Measurements from ENCODE around the gene OTUB2.

The OTUB2 gene

GRCh38 chr14:94026173-94026888 is at the start of gene OTUB2:
OTUB2 (plus strand) TSS chr14:94026340; CDS start chr14:94026538, 198 bp downstream.
- peak; percentile 95 to 96 for DNase-seq

- DNase-seq, result no peak
Measured at GRCh38 chr14:93976477-93977057, 49.6 kb upstream of the OTUB2 start, which contains the start of gene ASB2. ASB2 (minus strand) TSS chr14:93976570; CDS start chr14:93964539, 12,031 bp downstream.

GRCh38 chr14:93977171-93977570 is 49.0 kb upstream of the OTUB2 start:
- DNase-seq, result no peak

GRCh38 chr14:93977790-93978581 is 48.2 kb upstream of the OTUB2 start:
- peak; percentile 58 to 67 for DNase-seq

- no peak for DNase-seq
Measured at GRCh38 chr14:93978735-93979134, 47.4 kb upstream of the OTUB2 start.

- no peak for DNase-seq
Measured at GRCh38 chr14:93980456-93981201, 45.5 kb upstream of the OTUB2 start.

GRCh38 chr14:93981316-93982229 is 44.6 kb upstream of the OTUB2 start:
- DNase-seq, result no peak

- DNase-seq, result no peak
Measured at GRCh38 chr14:93982230-93983007, 43.7 kb upstream of the OTUB2 start.

GRCh38 chr14:93984070-93984469 is 42.1 kb upstream of the OTUB2 start:
- DNase-seq, result no peak

- DNase-seq, result no peak
Measured at GRCh38 chr14:93984987-93985410, 41.1 kb upstream of the OTUB2 start.

GRCh38 chr14:93986955-93987354 is 39.2 kb upstream of the OTUB2 start:
- no peak for DNase-seq

- DNase-seq, result no peak
Measured at GRCh38 chr14:93987376-93987775, 38.8 kb upstream of the OTUB2 start.

GRCh38 chr14:93987815-93988476 is 38.2 kb upstream of the OTUB2 start:
- no peak for DNase-seq

GRCh38 chr14:93989939-93990338 is 36.2 kb upstream of the OTUB2 start:
- DNase-seq, result no peak

- no peak for DNase-seq
Measured at GRCh38 chr14:93991212-93991611, 34.9 kb upstream of the OTUB2 start.

- DNase-seq, result no peak
Measured at GRCh38 chr14:93991649-93992048, 34.5 kb upstream of the OTUB2 start.

- DNase-seq, result no peak
Measured at GRCh38 chr14:93993382-93993781, 32.8 kb upstream of the OTUB2 start.

- DNase-seq, result peak; percentile 42 to 55
Measured at GRCh38 chr14:93994919-93995682, 31.0 kb upstream of the OTUB2 start.

GRCh38 chr14:93996130-93996695 is 29.9 kb upstream of the OTUB2 start:
- DNase-seq, result no peak

Measured in activated CD4-positive, alpha-beta T cell treated with anti-CD3 and anti-CD28 coated beads, Interleukin-2, amount 50 U/mL, for 4 hours (primary cell).